Skeletal muscle tissue (tissue), 4 donors: ENCODE measurements around the gene GPALPP1. TPM values are rescaled to one million over a fixed set of nuclear protein-coding genes. Genes with fewer than 3 reads are reported as not detected.
"Not testable (repeated sequence)": the region's sequence is repeated elsewhere in the genome, so short reads cannot be mapped to it uniquely, and the experiment has no call there.

Experiments used
- H3K27ac ChIP-seq: one replicate; pipeline ENCODE4 v1.7.0; 2013; ENCODE audit warnings: mild to moderate bottlenecking, low read depth, low read length, inconsistent platforms
- H3K27me3 ChIP-seq, 3 donors: one replicate each; pipeline ENCODE4 v1.7.0; 2013; ENCODE audit warnings: low read length in 3 of 3; ENCODE audit not compliant: control insufficient read depth in 3 of 3, insufficient read depth in 3 of 3
- H3K36me3 ChIP-seq, 3 donors: one replicate each; pipeline ENCODE4 v1.7.0; 2013; ENCODE audit warnings: low read length in 3 of 3; ENCODE audit not compliant: control insufficient read depth in 3 of 3, insufficient read depth in 3 of 3
- H3K4me1 ChIP-seq, 3 donors: one replicate each; pipeline ENCODE4 v1.7.0; 2013; ENCODE audit warnings: low read length in 3 of 3, mild to moderate bottlenecking in 3 of 3; ENCODE audit not compliant: control insufficient read depth in 3 of 3, insufficient read depth in 3 of 3
- H3K4me3 ChIP-seq, 3 donors: one replicate each; pipeline ENCODE4 v1.7.0; 2013; ENCODE audit warnings: low read length in 3 of 3
- H3K9ac ChIP-seq, 3 donors: one replicate each; pipeline ENCODE4 v1.7.0; 2013; ENCODE audit warnings: low read length in 3 of 3, mild to moderate bottlenecking in 3 of 3, moderate library complexity in 2 of 3, low read depth in 1 of 3
- H3K9me3 ChIP-seq, 3 donors: one replicate each; pipeline ENCODE4 v1.7.0; 2013; ENCODE audit warnings: low read length in 3 of 3; ENCODE audit not compliant: control insufficient read depth in 3 of 3
- total RNA-seq: library from RNA; depleted of rRNA; stranded (reverse); fragments of >200 nt; gene quantifications from one replicate; pipeline ENCODE4 v1.2.3, GENCODE V29; 2014
- donor health status: Osteomylitis.

Gene GPALPP1
- total RNA-seq, 1 donor from 2014 or later: 15.1 TPM

DNA sequence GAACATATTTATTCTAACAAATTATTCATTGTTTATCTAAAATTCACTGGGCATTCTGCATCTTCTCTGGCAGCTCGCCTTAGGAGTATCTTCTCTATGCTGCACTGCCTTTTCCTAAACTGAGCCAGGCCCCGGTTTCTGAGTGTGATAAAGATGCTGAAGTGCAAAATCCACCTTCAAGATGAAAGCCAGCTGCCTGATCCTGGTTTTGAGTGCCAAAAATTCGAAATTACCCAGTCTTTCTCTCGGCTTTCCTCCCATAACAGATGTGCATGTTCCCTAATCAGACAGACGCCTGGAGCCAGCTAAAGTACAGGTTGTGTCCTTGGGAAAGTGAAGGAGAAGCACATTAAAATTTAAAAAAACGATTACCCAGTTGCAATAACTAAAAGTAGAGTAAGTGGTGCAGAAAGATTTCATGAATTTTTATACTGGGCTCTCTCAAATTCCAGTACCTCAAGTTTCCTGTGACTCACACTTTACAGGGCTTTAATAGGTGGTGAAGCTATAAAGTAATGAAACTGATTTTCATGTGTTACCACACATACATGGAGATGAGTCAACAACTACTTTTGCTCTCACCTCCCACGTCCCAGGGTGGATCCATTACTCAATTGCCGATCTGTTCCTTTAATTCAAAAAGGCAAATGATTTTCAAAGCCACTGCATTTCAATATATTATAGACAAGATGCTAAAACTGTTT, 66.0 kb downstream of the GPALPP1 start:
- Histone ChIP-seq H3K9ac (no peak overlapping the region), H3K27me3 (peaks cover 0 to 7% (median 0%) of the 10 kb centered on the region in 3 donors), H3K27ac (no peak overlapping the region), H3K9me3 (no peaks in the 10 kb centered on the region), H3K4me1 (peaks cover 0 to 7% (median 3%) of the 10 kb centered on the region in 3 donors), H3K4me3 (no peak overlapping the region), H3K36me3 (no peaks in the 10 kb centered on the region)

- Histone ChIP-seq H3K27ac (no peak overlapping the region), H3K9ac (no peak overlapping the region), H3K27me3 (peaks cover 0 to 7% (median 0%) of the 10 kb centered on the region in 3 donors), H3K4me1 (peaks cover 0 to 7% (median 3%) of the 10 kb centered on the region in 3 donors), H3K9me3 (no peaks in the 10 kb centered on the region), H3K36me3 (no peaks in the 10 kb centered on the region), H3K4me3 (no peak overlapping the region)
Measured at GRCh38 chr13:45055902-45056648, 66.7 kb downstream of the GPALPP1 start.

DNA sequence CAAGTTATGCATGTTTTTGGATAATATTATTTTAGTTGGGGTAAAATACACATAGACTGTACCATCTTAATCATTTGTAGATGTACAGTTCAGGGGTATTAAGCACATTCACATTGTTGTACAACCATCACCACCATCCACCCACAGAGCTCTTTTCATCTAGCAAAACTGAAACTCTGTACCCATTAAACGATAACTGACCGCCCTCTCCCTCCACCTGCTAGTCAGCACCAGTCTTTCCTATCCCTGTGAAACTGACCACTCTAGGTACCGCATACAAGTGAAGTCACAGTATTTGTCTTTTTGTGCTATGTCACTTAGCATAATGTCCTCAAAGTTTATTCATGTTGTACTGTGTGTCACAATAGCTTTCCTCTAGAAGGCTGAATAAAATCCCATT, 70.7 kb downstream of the GPALPP1 start:
- Histone ChIP-seq H3K4me3 (no peak overlapping the region), H3K27ac (no peak overlapping the region), H3K9me3 (no peaks in the 10 kb centered on the region), H3K27me3 (no peaks in the 10 kb centered on the region), H3K9ac (no peak overlapping the region), H3K4me1 (peaks cover 0 to 7% (median 3%) of the 10 kb centered on the region in 3 donors), H3K36me3 (no peaks in the 10 kb centered on the region)

DNA sequence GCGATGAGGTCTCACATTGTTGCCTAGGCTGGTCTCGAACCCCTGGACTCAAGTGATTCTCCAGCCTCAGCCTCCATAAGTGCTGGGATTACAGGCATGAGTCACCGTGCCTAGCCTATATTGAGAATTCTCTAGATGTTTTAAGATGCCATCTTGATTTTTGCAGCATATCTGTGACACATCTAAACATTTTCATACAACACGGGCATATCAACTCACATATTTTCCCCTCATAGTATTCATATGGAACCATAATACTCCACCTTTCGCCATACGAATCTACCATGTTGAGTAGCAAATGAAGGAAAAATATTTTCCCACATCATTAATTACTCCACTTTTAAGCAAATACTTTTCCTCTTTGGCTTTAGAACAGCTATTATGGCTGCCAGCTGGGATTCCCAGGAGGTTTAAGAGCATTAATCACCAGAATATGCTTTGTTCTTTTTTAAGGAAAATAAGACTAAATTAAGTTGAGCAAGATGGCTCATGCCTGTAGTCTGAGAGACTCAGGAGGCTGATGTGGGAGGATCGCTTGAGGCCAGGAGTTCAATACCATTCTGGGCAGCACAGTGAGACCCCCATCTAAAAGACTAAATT, 74.0 kb downstream of the GPALPP1 start:
- Histone ChIP-seq H3K4me1 (no peaks in the 10 kb centered on the region), H3K4me3 (no peak overlapping the region), H3K9me3 (no peaks in the 10 kb centered on the region), H3K9ac (no peak overlapping the region), H3K36me3 (no peaks in the 10 kb centered on the region), H3K27me3 (no peaks in the 10 kb centered on the region), H3K27ac (no peak overlapping the region)

- not testable (repeated sequence) for H3K27me3 ChIP-seq, H3K36me3 ChIP-seq, H3K9me3 ChIP-seq, H3K4me3 ChIP-seq, H3K4me1 ChIP-seq, H3K9ac ChIP-seq, H3K27ac ChIP-seq
Measured at GRCh38 chr13:45063889-45064288, 74.6 kb downstream of the GPALPP1 start.

DNA sequence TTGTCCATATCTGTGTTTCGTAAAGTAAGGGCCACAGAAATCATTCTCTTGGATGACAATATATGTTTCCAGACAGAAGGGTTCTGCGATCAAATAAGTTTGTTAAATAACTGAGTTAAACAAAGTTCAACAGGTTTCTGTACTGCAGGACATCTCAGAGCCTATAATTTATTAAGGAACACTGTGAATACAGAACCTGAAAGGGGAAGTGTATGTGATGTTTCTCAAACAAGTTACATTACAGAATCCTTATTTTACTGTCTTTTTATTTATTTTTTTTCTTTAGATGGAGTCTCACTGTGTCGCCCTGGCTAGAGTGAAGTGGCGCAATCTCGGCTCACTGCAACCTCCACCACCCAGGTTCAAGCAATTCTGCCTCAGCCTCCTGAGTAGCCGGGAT, 75.6 kb downstream of the GPALPP1 start:
- Histone ChIP-seq H3K36me3 (no peaks in the 10 kb centered on the region), H3K4me3 (no peak overlapping the region), H3K9me3 (no peaks in the 10 kb centered on the region), H3K27ac (no peak overlapping the region), H3K9ac (no peak overlapping the region), H3K27me3 (no peaks in the 10 kb centered on the region), H3K4me1 (no peaks in the 10 kb centered on the region)

DNA sequence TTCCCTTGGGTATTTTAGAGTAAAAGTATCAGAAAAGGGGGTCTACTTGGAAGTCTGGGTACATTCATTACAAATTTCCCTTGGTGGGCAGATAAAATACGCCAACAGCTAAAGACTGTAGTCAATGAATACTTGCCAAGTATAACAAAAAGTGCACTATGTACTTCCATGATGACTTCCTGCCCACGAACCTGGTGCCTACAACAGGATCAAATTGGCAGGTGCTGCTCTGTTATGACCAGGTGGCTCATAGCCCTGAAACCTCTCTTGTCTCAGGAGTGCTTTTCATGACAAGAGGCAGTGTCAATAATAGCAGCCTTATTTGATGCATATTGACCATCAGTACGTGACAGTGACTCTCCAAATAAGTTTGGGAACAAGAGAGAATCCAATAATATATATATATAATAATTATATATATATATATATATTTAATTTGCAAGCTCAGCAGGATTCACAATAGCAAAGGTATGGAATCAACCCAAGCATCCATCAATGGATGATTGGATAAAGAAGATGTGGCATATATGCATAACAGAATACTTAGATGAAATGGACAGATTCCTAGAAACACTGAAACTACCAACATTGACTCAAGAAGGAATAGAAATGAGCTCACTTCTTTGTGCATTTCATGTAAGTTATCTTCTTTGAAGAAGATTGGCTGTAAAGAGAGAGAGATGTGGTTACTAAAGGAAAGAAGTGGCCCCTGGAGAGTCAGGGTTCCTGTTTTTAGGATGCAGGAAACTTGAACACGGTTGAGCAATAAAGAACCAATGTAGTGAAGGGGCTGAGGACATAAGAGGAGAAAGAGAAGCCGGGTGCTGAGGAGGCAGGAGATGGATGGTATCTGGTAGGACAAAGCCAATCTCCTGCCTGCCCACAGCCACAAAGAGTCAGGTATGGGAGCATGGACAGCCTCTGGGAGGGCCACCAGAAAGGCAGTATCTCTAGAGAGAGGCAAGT, 79.0 kb downstream of the GPALPP1 start:
- H3K9me3 ChIP-seq: no peaks in the 10 kb centered on the region
- H3K27ac ChIP-seq: no peak overlapping the region
- no peaks in the 10 kb centered on the region for H3K27me3 ChIP-seq
- no peaks in the 10 kb centered on the region for H3K36me3 ChIP-seq
- H3K9ac ChIP-seq: no peak overlapping the region
- no peak overlapping the region for H3K4me3 ChIP-seq
- no peaks in the 10 kb centered on the region for H3K4me1 ChIP-seq

- Histone ChIP-seq H3K4me1 (no peaks in the 10 kb centered on the region), H3K9me3 (no peaks in the 10 kb centered on the region), H3K27me3 (no peaks in the 10 kb centered on the region), H3K9ac (no peak overlapping the region), H3K36me3 (no peaks in the 10 kb centered on the region), H3K4me3 (no peak overlapping the region), H3K27ac (no peak overlapping the region)
Measured at GRCh38 chr13:45073809-45074208, 84.5 kb downstream of the GPALPP1 start.

GRCh38 chr13:45074721-45075120, 85.4 kb downstream of the GPALPP1 start:
- no peak overlapping the region for H3K27ac ChIP-seq

More at GRCh38 chr13:45074721-45075120, 85.4 kb downstream of the GPALPP1 start:
- H3K27me3 ChIP-seq: no peaks in the 10 kb centered on the region
- no peaks in the 10 kb centered on the region for H3K9me3 ChIP-seq
- no peak overlapping the region for H3K4me3 ChIP-seq
- H3K9ac ChIP-seq: no peak overlapping the region
- no peaks in the 10 kb centered on the region for H3K36me3 ChIP-seq
- H3K4me1 ChIP-seq: no peaks in the 10 kb centered on the region
